MCF 10A (cell line): ENCODE measurements around the gene GPR150. TPM values are rescaled to one million over a fixed set of nuclear protein-coding genes. Genes with fewer than 3 reads are reported as not detected.

ENCODE experiments used
- BruUV-seq: library from RNA; stranded (reverse); fragments of 400-500 nt; replicated peaks from 2 replicates; lab custom pipeline; 2021; lab: Mats Ljungman, UMichigan
- CTCF ChIA-PET: fragments of 300-600 bp; sonication (Branson Sonifier 250); formaldehyde crosslinking; extraction: SDS; loops from one replicate; lab custom pipeline; 2021; ENCODE audit warnings: antibody characterized with exemption, inconsistent platforms; lab: Yijun Ruan, JAX
- POLR2A ChIA-PET: fragments of 300-600, 350-650 bp; sonication (Branson Sonifier 250); formaldehyde crosslinking; extraction: SDS; loops from one replicate; lab custom pipeline; 2020; ENCODE audit warnings: antibody characterized with exemption, inconsistent platforms; lab: Yijun Ruan, JAX
- DNase-seq: peaks from one replicate; pipeline ENCODE4 v3.0.0-alpha.2; 2018; ENCODE audit not compliant: unreplicated experiment
- H3K27ac Mint-ChIP-seq: one replicate; pipeline ENCODE4 v1.8.0; 2022; ENCODE audit warnings: mild to moderate bottlenecking, low read depth, mixed read lengths; ENCODE audit not compliant: unreplicated experiment
- H3K27me3 Mint-ChIP-seq: one replicate; pipeline ENCODE4 v1.8.0; 2022; ENCODE audit warnings: mixed read lengths; ENCODE audit not compliant: insufficient read depth, unreplicated experiment
- H3K36me3 Mint-ChIP-seq: one replicate; pipeline ENCODE4 v1.8.0; 2022; ENCODE audit warnings: mild to moderate bottlenecking, moderate library complexity, mixed read lengths; ENCODE audit not compliant: insufficient read depth, unreplicated experiment
- H3K4me1 Mint-ChIP-seq: one replicate; pipeline ENCODE4 v1.8.0; 2022; ENCODE audit warnings: mixed read lengths; ENCODE audit not compliant: insufficient read depth, unreplicated experiment
- H3K4me3 Mint-ChIP-seq: one replicate; pipeline ENCODE4 v1.8.0; 2022; ENCODE audit warnings: mild to moderate bottlenecking, moderate library complexity, mixed read lengths; ENCODE audit not compliant: unreplicated experiment
- H3K9me3 Mint-ChIP-seq: one replicate; pipeline ENCODE4 v1.8.0; 2022; ENCODE audit warnings: mixed read lengths; ENCODE audit not compliant: unreplicated experiment
- intact Hi-C: fragments of 100-400 bp; cut with micrococcal nuclease; formaldehyde crosslinking; loops from 2 replicates; pipeline ENCODE4 v1.14.1; 2022
- total RNA-seq: library from RNA; stranded (reverse); gene quantifications from 2 replicates; pipeline ENCODE4 v1.2.3, GENCODE V29; 2022
- TF ChIP-seq, protein P1 (sequence below): fragments of 200-600 bp; IDR thresholded peaks from one replicate; pipeline ENCODE4 v1.8.0; 2022; ENCODE audit warnings: antibody characterized with exemption, mild to moderate bottlenecking; ENCODE audit not compliant: unreplicated experiment

Gene GPR150
- total RNA-seq, 1 experiment from 2014 or later, result not detected

DNA sequence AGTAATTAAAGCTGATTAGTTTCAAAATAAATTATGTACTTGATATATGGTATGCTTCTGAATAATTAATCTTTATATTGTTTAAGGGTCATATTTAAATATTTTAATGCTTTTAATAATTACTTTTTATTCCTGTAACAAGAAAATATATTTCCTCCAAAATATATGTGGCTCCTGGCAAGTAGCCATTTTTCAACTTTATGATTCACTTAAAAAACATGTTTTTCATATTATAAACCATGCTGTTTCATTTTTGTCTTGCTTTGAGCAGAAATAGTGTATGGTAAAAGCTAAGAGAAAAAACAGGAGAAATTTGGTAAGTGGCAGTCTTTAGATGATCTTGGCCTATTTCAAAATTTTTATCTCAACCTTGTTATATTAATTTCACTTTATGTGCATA, 48.3 kb downstream of the GPR150 start:
- TF ChIP-seq, protein P1, sequence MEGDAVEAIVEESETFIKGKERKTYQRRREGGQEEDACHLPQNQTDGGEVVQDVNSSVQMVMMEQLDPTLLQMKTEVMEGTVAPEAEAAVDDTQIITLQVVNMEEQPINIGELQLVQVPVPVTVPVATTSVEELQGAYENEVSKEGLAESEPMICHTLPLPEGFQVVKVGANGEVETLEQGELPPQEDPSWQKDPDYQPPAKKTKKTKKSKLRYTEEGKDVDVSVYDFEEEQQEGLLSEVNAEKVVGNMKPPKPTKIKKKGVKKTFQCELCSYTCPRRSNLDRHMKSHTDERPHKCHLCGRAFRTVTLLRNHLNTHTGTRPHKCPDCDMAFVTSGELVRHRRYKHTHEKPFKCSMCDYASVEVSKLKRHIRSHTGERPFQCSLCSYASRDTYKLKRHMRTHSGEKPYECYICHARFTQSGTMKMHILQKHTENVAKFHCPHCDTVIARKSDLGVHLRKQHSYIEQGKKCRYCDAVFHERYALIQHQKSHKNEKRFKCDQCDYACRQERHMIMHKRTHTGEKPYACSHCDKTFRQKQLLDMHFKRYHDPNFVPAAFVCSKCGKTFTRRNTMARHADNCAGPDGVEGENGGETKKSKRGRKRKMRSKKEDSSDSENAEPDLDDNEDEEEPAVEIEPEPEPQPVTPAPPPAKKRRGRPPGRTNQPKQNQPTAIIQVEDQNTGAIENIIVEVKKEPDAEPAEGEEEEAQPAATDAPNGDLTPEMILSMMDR, result no peak
- no peak overlapping the region for H3K27ac Mint-ChIP-seq
- ChIA-PET POLR2A (no interaction called here), CTCF (interaction anchor here (0.7 to 7.7 kb wide), 4 partner anchors 62 to 178 kb away, joined by 3 to 119 read pairs (median 4); no protein-coding TSS in a partner anchor)
- H3K4me3 Mint-ChIP-seq, result no peak overlapping the region
- no peaks in the 10 kb centered on the region for H3K9me3 Mint-ChIP-seq
- H3K27me3 Mint-ChIP-seq, result no peaks in the 10 kb centered on the region
- DNase-seq, result no peak
- BruUV-seq, result no TSS peak
- H3K4me1 Mint-ChIP-seq, result no peaks in the 10 kb centered on the region
- intact Hi-C loops, result no loop called here
- H3K36me3 Mint-ChIP-seq, result no peaks in the 10 kb centered on the region

DNA sequence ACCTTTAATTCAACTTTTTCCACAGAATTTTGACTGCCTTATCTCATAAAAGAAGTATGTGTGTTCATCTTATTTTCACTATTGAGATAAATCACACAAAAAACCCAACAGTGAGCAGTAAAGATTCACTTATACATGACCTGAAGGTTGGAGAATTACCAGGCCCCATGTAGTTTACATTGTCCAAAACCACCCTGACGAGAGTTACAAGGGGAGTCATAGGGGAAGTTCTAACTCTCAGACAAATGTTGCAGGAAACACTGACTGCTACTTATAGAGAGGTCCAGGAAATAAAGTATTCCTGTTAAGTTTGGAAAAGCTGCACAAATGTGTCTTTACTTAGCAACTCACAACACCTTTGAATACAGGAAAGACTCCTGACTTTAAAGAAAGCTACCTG, 48.8 kb downstream of the GPR150 start:
- H3K4me1 Mint-ChIP-seq, result no peaks in the 10 kb centered on the region
- no peak overlapping the region for H3K27ac Mint-ChIP-seq
- CTCF ChIA-PET, result interaction anchor here (1.1 to 7.7 kb wide), 3 partner anchors 22 to 178 kb away, joined by 3 to 119 read pairs (median 7); partner anchors contain the start of gene RFESD
- BruUV-seq, result no TSS peak
- POLR2A ChIA-PET, result no interaction called here
- H3K4me3 Mint-ChIP-seq, result no peak overlapping the region
- DNase-seq, result no peak
- H3K9me3 Mint-ChIP-seq, result no peaks in the 10 kb centered on the region
- no peaks in the 10 kb centered on the region for H3K36me3 Mint-ChIP-seq
- TF ChIP-seq, protein P1, result no peak
- intact Hi-C loops, result loop anchor here (1.0 kb wide), 1 partner anchor 179 kb away; no protein-coding TSS in a partner anchor
- no peaks in the 10 kb centered on the region for H3K27me3 Mint-ChIP-seq

DNA sequence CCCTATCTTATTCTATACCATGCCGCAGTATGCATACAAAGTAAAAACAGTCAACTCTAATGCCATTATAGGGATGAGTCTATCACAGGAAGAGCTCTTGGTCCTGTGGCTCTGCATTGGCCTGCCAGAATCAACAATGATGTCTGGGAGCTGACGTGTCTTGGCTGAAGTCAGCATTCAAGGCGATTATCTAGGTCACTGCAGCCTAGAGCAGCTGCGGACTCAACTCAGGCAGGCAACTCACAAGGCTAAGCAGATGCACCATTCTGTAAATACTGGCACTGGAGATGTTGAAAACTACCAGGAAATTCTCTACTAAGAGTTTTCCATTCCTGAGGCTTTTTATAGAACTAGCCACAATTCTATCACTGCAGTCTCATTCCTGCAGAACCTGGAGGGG, 49.7 kb downstream of the GPR150 start:
- POLR2A ChIA-PET, result interaction anchor here (0.7 to 1.4 kb wide), 2 partner anchors 61 to 279 kb away, joined by 3 to 4 read pairs; partner anchors contain the start of gene RHOBTB3

DNA sequence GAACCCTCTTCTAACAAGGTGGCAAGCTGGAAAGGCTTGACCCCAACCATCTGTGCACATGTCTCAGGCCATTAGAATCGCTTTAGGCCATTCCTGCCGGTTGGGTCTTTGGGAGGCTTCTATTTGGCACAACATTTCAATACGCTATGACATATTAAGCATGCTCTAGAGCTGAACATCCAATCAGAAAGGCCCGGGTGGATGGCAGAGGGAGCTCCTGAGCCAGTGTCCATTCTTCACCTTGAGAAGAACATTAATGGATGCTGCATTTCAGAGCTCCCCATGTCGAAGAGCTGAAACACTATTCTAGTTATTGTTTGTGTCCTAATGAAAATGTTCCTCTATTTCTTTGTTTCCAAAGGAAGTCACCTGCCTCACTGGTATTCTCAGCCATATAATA, 50.1 kb downstream of the GPR150 start:
- CTCF ChIA-PET, result interaction anchor here (0.6 to 7.7 kb wide), 5 partner anchors 24 to 667 kb away, joined by 3 to 119 read pairs (median 4); partner anchors contain the start of genes GLRX and RFESD

More for the DNA sequence above, 49.7 kb downstream of the GPR150 start:
- Mint-ChIP-seq H3K27ac (no peak overlapping the region), H3K36me3 (no peaks in the 10 kb centered on the region), H3K4me3 (no peak overlapping the region), H3K27me3 (no peaks in the 10 kb centered on the region), H3K4me1 (no peaks in the 10 kb centered on the region), H3K9me3 (no peaks in the 10 kb centered on the region)
- BruUV-seq, result no TSS peak
- CTCF ChIA-PET, result interaction anchor here (1.2 to 7.7 kb wide), 3 partner anchors 23 to 667 kb away, joined by 4 to 119 read pairs (median 7); partner anchors contain the start of gene RFESD
- peak; percentile 51 for DNase-seq
- intact Hi-C loops, result loop anchor here (1.0 kb wide), 1 partner anchor 178 kb away; no protein-coding TSS in a partner anchor
- TF ChIP-seq, protein P1, result no peak

More for the DNA sequence above, 50.1 kb downstream of the GPR150 start:
- BruUV-seq, result no TSS peak
- TF ChIP-seq, protein P1, result no peak
- Mint-ChIP-seq H3K4me1 (no peaks in the 10 kb centered on the region), H3K27me3 (no peaks in the 10 kb centered on the region), H3K27ac (no peak overlapping the region), H3K36me3 (no peaks in the 10 kb centered on the region), H3K4me3 (no peak overlapping the region), H3K9me3 (no peaks in the 10 kb centered on the region)
- POLR2A ChIA-PET, result interaction anchor here (0.7 to 1.4 kb wide), 2 partner anchors 61 to 279 kb away, joined by 3 to 4 read pairs; partner anchors contain the start of gene RHOBTB3
- no peak for DNase-seq
- intact Hi-C loops, result loop anchor here (1.0 kb wide), 1 partner anchor 177 kb away; no protein-coding TSS in a partner anchor
